NCI-H748 treated with DMSO at 0.1 percent for 48 hours (cell line): Measurements from ENCODE around the gene PYROXD2.
A peak's percentile ranks its signal among the peaks of the same experiment; 100 is the strongest.
"Not testable (repeated sequence)": the region's sequence is repeated elsewhere in the genome, so short reads cannot be mapped to it uniquely, and the experiment has no call there.

Source experiments
- DNase-seq: peaks from one replicate; lab custom pipeline; 2025; lab: John Stamatoyannopoulos, UW

Gene PYROXD2

GRCh38 chr10:98390406-98390805 is 24.6 kb downstream of the PYROXD2 start:
- DNase-seq: no peak

DNA sequence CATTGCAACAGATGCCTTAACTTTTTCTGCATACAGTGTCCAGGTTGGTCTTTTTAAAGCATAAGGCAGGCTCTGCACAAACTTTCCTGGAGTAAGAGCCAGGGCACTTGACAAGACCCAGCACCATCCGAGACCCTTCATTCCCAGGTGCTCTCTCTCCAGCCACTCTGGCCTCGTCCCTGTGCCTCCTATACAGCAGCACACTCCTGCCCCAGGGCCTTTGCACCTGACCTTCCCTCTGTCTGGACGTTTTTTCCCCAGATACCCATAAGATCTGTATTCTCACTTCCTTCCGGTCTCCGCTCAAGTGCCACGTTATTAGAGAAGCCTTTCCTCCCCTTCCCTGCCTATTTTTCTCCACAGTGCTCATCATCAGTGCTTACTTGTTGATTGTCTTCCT is 25.6 kb downstream of the PYROXD2 start:
- no peak for DNase-seq

- no peak for DNase-seq
Measured at GRCh38 chr10:98388101-98388655, 26.8 kb downstream of the PYROXD2 start.

DNA sequence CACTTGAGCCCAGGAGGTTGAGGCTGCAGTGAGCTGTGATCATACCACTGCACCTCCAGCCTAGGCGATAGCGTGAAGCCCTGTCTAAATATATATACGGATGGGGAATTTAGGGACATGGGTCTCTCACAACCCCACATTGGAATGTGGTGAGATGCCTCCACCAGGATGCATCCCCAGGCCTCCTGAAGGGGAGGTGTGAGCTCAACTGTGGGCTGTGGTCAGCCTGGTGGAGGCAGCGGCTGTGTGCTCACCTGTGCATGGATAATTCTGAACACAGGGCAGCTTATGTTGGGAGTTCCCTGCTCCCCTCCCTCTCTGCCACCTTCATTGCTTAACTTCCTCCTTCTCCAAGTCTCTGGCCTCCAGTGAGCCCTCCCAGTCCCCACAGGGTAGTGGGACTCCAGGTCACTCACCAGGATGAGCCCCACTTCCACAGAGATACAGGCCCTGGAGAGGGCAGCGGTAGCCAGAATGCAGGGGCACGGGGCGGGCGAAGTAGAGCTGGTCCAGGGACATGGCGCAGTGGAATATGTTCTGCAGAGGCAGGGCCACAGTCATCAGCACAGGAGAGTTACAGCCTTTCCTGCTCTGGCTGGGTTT is 30.4 kb downstream of the PYROXD2 start:
- DNase-seq: no peak

GRCh38 chr10:98383869-98384268 is 31.1 kb downstream of the PYROXD2 start:
- DNase-seq: no peak

DNA sequence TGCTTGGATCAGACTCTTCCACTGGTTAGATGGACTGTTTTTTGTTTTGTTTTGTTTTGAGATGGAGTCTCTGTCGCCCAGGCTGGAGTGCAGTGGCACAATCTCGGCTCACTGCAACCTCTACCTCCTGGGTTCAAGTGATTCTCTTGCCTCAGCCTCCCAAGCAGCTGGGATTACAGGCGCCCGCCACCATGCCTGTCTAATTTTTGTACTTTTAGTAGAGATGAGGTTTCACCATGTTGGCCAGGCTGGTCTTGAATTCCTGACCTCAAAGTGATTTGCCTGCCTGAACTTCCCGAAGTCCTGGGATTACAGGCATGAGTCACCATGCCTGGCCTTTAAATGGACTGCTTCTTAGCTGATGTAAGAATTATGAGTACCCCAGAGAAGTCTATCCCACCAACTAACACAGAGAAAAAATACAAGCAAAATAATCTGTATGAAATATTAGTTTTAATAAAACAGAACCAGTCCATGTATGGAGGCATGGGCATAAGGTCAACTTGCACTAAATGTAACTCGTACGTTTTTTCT is 31.8 kb downstream of the PYROXD2 start:
- DNase-seq: not testable (repeated sequence)

DNA sequence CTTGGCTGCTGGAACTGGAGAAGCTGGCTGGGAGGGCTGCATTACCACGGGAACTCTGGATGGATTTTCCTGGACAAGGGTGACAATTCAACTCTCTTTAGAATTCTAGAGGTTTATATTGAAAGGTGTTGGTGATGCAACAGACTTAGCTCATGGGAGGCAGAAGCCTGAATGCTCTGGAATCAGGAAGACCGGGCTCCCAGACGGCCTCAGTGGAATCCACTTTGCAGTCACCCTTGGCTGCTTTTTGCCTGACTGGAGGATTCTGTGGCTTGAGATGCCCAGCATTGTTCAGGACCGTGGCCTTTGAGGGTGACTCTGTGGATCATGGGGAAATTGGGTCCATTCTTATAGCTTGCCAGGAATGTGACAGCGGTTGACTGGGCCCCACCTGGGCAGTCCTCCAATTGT is 32.3 kb downstream of the PYROXD2 start:
- no peak for DNase-seq

GRCh38 chr10:98380493-98381339 is 34.3 kb downstream of the PYROXD2 start:
- no peak for DNase-seq

DNA sequence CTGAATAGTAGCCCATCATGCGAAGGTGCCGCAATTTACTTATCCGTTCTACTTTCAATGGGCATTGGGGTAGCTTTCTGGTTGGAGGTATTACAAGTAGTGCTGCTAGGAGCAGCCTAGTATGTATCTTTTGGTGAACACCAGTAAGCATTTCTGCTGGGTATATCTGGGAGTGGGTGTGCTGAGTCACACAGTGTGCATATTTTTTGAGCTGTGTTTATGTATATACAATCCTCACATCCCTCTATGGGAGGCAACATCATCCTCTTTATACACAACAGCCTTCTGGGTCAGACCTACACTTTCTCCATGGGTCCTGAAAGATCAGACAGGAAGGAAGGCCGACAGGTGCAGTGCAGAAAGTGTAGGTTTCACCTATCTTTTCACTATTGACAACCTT is 36.3 kb downstream of the PYROXD2 start:
- no peak for DNase-seq

GRCh38 chr10:98377536-98377935 is 37.4 kb downstream of the PYROXD2 start:
- DNase-seq: no peak

- no peak for DNase-seq
Measured at GRCh38 chr10:98377001-98377400, 38.0 kb downstream of the PYROXD2 start.

- no peak for DNase-seq
Measured at GRCh38 chr10:98376485-98376884, 38.5 kb downstream of the PYROXD2 start.

GRCh38 chr10:98374217-98374985 is 40.6 kb downstream of the PYROXD2 start:
- DNase-seq: peak; percentile 20

DNA sequence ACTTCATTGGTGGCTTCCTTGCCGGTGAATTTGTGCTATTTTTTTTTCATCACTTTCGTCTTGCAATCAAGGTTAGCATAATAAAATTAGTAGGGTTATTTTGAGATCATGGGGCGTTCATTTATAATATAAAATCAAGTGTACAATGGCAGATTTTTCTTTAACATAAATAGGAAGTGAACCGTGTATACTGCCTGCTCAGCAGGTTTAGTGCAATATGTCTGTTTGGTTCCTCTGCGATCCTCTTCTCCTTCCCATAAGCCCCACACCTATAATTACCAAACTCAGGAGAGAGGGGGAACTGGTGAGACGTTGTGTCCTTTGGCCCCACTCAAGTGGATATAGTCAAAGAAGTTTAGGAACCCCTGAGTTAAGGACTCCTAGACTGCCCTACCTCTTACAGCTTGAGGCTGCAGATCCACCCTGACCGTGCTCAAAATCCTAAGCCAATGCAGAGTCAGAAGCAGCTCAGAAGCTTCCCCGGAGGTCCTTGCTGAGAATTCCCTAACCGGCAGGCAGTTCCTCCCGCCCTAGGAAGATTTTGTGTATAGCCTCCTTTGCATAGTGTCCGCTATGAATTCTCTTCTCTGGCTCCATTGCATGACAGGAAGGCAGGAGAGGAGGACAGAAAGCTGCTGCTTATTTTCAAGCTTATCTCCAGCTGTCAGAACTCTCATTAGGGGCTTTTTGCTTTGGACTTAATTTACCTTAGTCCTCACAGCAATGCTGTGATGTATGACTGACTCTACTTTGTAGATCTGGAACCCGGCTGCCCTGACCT is 41.5 kb downstream of the PYROXD2 start:
- DNase-seq: no peak

- DNase-seq: no peak
Measured at GRCh38 chr10:98370831-98371820, 43.9 kb downstream of the PYROXD2 start.

DNA sequence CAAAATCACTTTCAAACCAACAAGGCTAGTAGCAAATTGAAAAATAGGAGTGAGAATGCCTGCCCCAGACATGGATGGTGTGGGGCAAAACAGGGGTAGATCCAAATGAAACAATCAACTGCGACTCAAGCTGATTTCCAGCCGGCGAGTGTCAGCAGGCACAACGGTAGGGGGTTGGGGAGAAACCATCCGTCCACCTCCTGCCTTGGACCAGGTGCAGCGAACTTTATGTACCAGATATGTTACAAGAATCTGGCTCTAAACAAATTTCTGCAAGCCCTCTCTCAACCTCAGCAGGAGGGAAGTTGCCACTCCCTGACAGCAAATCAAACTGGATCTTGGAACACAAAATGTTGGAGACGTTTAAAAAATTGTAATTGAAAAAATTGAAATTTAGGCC is 45.2 kb downstream of the PYROXD2 start:
- DNase-seq: no peak

DNA sequence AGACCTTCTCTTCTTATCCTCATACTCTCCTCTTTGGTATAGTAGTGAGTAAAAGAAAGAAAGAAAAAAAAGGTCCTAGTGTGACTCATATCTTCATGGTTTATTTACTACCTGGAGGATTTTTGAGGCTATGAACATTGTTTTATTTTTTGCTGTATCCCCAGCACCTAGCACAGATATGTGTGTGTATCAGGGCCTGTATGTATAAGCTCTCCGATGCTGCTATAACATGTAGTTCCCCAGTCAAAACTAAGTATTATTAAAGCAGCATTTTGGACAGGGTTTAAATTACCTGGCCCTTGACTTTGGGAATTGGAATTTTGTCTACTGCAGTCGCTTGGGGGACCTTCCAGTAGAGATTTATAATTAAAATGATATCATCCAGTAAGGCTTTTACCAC is 46.3 kb downstream of the PYROXD2 start:
- no peak for DNase-seq

- DNase-seq: no peak
Measured at GRCh38 chr10:98367604-98368451, 47.2 kb downstream of the PYROXD2 start.

- DNase-seq: no peak
Measured at GRCh38 chr10:98366062-98366530, 48.9 kb downstream of the PYROXD2 start.
